Left ventricle myocardium superior (tissue), 1 donor: ENCODE data around the gene TLNRD1. TPM values are rescaled to one million over a fixed set of nuclear protein-coding genes. Genes with fewer than 3 reads are reported as not detected.

Source experiments
- ATAC-seq: fragments of 200-7000 bp; cut with Tn5 transposase; one replicate; pipeline ENCODE4 v1.9.1; 2020; ENCODE audit warnings: mild to moderate bottlenecking, moderate library complexity
- DNase-seq: peaks from one replicate; pipeline ENCODE4 v3.0.0-alpha.2; 2020
- intact Hi-C: fragments of 100-400 bp; cut with micrococcal nuclease; formaldehyde crosslinking; loops from one replicate; pipeline ENCODE4 v1.11.0; 2022
- microRNA-seq: library from miRNA; unstranded; fragments of <30 nt; microRNA quantifications from one replicate; pipeline ENCODE4 v1.2.0, GENCODE V29; 2020; ENCODE audit warnings: borderline number of aligned reads
- total RNA-seq: library from RNA; stranded (reverse); fragmentation: NEBNext Ultra II Directional; extraction: Animal tissue kit (Norgen Biotek cat#: 25700); gene quantifications from one replicate; pipeline ENCODE4 v1.2.1, GENCODE V29; 2021
- donor health status: DM: no; HTN: yes; CAD: no; lungs with severe emphysema.

The TLNRD1 gene
- total RNA-seq, 1 donor from 2014 or later, result 6.4 TPM

GRCh38 chr15:81043935-81044575, 43.3 kb downstream of the TLNRD1 start:
- no peak for ATAC-seq
- intact Hi-C loops, result no loop called here

GRCh38 chr15:81046290-81046689, 45.6 kb downstream of the TLNRD1 start:
- DNase-seq (no peak), ATAC-seq (no peak)
- intact Hi-C loops, result no loop called here

More at GRCh38 chr15:81043935-81044575, 43.3 kb downstream of the TLNRD1 start:
- no peak for DNase-seq

GRCh38 chr15:81047928-81048327, 47.2 kb downstream of the TLNRD1 start:
- intact Hi-C loops, result no loop called here
- ATAC-seq (no peak), DNase-seq (no peak)

GRCh38 chr15:81049835-81050234, 49.1 kb downstream of the TLNRD1 start:
- intact Hi-C loops, result no loop called here

GRCh38 chr15:81050259-81050658, 49.5 kb downstream of the TLNRD1 start:
- DNase-seq (no peak), ATAC-seq (no peak)
- intact Hi-C loops, result no loop called here

More at GRCh38 chr15:81049835-81050234, 49.1 kb downstream of the TLNRD1 start:
- DNase-seq (no peak), ATAC-seq (no peak)

- ATAC-seq (no peak), DNase-seq (no peak)
- intact Hi-C loops, result no loop called here
These were observed 50.1 kb downstream of the TLNRD1 start for GRCh38 chr15:81050805-81051204.

GRCh38 chr15:81052046-81052445, 51.3 kb downstream of the TLNRD1 start:
- DNase-seq, result no peak
- intact Hi-C loops, result no loop called here
- ATAC-seq, result no peak

GRCh38 chr15:81053621-81054020, 52.9 kb downstream of the TLNRD1 start:
- DNase-seq (no peak), ATAC-seq (no peak)
- intact Hi-C loops, result no loop called here

GRCh38 chr15:81054236-81054635, 53.5 kb downstream of the TLNRD1 start:
- ATAC-seq (no peak), DNase-seq (no peak)
- intact Hi-C loops, result no loop called here

Small RNAs within 50 kb of the gene (microRNA-seq; reads per million reads assigned to microRNA genes)
- not detected for gene MIR4514

Other genes with a start within 250 kb of the TLNRD1 start
- gene CEMIP, start 221.6 kb upstream of the TLNRD1 start, total RNA-seq, result not detected
- gene MESD, start 11.1 kb upstream of the TLNRD1 start, total RNA-seq, result 14.4 TPM
- 0.94 TPM for gene CFAP161, start 133.3 kb downstream of the TLNRD1 start, total RNA-seq
- 5.5 TPM for gene IL16, start 196.0 kb downstream of the TLNRD1 start, total RNA-seq